NT2/D1 (cell line): ENCODE data around the gene IFI44L.

Experiments
- DNase-seq: peaks from one replicate; pipeline ENCODE4 v3.0.0-alpha.2; 2011; ENCODE audit warnings: low read depth, low spot score
- H3K27me3 ChIP-seq: 2 replicates; pipeline ENCODE4 v1.6.0; 2011; ENCODE audit warnings: mild to moderate bottlenecking; ENCODE audit not compliant: insufficient read length, insufficient read depth
- H3K36me3 ChIP-seq: 2 replicates; pipeline ENCODE4 v1.6.1; 2011; ENCODE audit warnings: mild to moderate bottlenecking, low read length, mixed read lengths; ENCODE audit not compliant: insufficient read depth, insufficient read length
- H3K4me1 ChIP-seq: 2 replicates; pipeline ENCODE4 v1.5.1; 2011; ENCODE audit not compliant: insufficient read depth, insufficient read length
- H3K4me3 ChIP-seq: 2 replicates; pipeline ENCODE4 v1.5.1; 2011; ENCODE audit warnings: low read depth; ENCODE audit not compliant: insufficient read length
- H3K9ac ChIP-seq: 2 replicates; pipeline ENCODE4 v1.6.0; 2011; ENCODE audit warnings: low read depth; ENCODE audit not compliant: insufficient read length
- H3K9me3 ChIP-seq: 2 replicates; pipeline ENCODE4 v1.5.1; 2011; ENCODE audit warnings: mild to moderate bottlenecking, low read length; ENCODE audit not compliant: insufficient read depth
- SUZ12 ChIP-seq: IDR thresholded peaks from 2 replicates; pipeline ENCODE4 v1.6.1; 2011; ENCODE audit not compliant: insufficient read length, insufficient read depth; ENCODE audit errors: extremely low read depth
- YY1 ChIP-seq: IDR thresholded peaks from 2 replicates; pipeline ENCODE4 v1.6.1; 2011; ENCODE audit not compliant: insufficient read length, insufficient read depth
- ZNF274 ChIP-seq: IDR thresholded peaks from 2 replicates; pipeline ENCODE4 v1.6.1; 2011; ENCODE audit warnings: mild to moderate bottlenecking, low read depth, low read length

Gene IFI44L

DNA sequence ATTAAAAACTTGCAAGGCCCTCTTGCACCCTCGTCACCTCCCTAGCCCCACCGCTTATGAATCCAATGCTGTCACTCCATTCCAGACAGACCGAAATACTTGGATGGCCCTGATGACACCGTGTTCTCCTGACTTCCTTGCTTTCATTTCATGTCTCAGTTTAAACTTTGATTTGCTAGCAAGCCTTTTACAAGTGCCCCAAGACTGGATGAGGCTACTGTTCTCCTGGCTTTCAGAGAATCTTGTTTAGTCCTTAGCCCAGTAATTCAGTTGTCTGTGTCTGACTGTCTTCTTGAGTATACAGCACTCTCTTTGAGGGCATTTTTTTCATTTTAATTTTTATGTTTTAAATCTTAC is 824 bp upstream of the IFI44L start:
- Histone ChIP-seq H3K9ac (no peak overlapping the region), H3K4me3 (no peak overlapping the region), H3K27me3 (no peaks in the 10 kb centered on the region), H3K9me3 (no peaks in the 10 kb centered on the region), H3K36me3 (no peaks in the 10 kb centered on the region), H3K4me1 (no peaks in the 10 kb centered on the region)
- TF ChIP-seq YY1 (no peak), SUZ12 (no peak), ZNF274 (no peak)
- DNase-seq: no peak

DNA sequence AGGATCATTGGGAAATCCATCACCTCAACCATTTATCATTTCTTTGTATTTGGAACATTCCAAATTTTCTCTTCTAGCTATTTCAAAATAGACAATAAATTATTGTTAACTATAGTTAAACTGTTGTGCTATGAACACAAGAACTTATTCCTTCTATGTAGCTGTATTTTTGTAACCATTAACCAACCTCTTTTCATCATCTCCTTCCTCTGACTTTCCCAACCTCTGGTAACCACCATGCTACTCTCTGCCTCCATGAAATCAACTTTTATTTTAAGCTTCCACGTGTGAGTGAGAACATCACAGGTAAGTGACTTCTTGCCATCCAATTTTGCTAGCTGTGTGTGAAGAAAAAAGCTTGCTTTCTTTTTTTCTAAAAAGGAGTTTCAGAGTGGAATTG is 418 bp downstream of the IFI44L start:
- Histone ChIP-seq H3K9ac (no peak overlapping the region), H3K9me3 (no peaks in the 10 kb centered on the region), H3K4me1 (no peaks in the 10 kb centered on the region), H3K36me3 (no peaks in the 10 kb centered on the region), H3K4me3 (no peak overlapping the region), H3K27me3 (no peaks in the 10 kb centered on the region)
- DNase-seq: no peak
- TF ChIP-seq ZNF274 (no peak), SUZ12 (no peak), YY1 (no peak)

DNA sequence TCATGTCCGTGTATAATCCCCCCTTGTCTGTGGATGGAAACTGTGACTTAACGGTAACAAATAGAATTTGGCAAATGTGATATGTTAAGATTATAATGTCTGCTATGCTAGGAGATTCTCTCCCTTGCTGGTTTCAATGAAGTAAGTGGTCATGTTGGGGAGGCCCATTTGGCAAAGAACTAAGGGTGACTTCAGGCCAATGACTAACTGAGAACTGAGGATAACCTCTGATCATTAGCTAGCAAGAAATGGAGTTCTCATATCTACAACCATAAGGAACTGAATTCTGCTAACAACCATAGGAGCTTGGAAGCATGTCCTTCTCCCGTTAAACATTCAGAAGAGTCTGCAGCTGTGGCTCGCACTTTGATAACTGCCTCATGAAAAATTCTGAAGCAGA is 2.3 kb downstream of the IFI44L start:
- Histone ChIP-seq H3K27me3 (no peaks in the 10 kb centered on the region), H3K4me3 (no peak overlapping the region), H3K9me3 (no peaks in the 10 kb centered on the region), H3K9ac (no peak overlapping the region), H3K4me1 (no peaks in the 10 kb centered on the region), H3K36me3 (no peaks in the 10 kb centered on the region)
- DNase-seq: no peak
- TF ChIP-seq SUZ12: no peak
- TF ChIP-seq YY1: no peak
- TF ChIP-seq ZNF274: no peak

DNA sequence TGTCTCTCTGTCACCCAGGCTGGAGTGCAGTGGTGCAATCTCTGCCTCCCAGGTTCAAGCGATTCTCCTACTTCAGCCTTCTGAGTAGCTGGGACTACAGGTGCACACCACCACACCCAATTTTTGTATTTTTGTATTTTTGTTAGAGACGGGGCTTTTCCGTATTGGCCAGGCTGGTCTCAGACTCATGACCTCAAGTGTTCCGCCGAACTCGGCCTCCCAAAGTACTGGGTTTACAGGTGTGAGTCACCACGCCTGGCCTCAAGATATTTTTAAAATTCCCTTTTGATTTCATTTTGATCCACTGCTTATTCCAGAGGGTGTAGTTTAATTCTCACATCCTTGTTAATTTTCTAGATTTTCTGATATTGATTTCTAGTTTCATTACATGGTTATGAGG is 3.8 kb downstream of the IFI44L start:
- Histone ChIP-seq H3K9ac (no peak overlapping the region), H3K9me3 (no peaks in the 10 kb centered on the region), H3K27me3 (no peaks in the 10 kb centered on the region), H3K4me1 (no peaks in the 10 kb centered on the region), H3K4me3 (no peak overlapping the region), H3K36me3 (no peaks in the 10 kb centered on the region)
- TF ChIP-seq SUZ12 (no peak), ZNF274 (no peak), YY1 (no peak)
- no peak for DNase-seq

DNA sequence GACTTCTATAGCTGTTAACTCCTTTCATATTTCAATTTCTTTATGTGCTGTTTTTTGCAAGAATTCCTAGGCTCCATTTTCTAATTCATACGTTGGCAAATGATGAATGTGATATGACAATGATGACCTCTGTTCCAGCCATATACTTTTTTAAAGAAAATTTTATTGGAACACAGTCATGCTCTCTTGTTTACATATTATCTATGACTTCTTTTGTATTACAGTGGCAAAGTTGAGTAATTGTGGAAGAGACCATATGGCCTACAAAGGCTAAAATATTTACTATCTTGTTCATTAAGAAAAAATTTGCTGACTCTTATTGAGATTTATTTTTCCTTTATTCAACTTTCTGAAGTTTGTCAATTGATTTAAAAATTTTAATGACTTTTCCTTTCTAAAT is 7.1 kb downstream of the IFI44L start:
- H3K9ac ChIP-seq: no peak overlapping the region
- no peaks in the 10 kb centered on the region for H3K27me3 ChIP-seq
- no peak overlapping the region for H3K4me3 ChIP-seq
- H3K36me3 ChIP-seq: no peaks in the 10 kb centered on the region
- DNase-seq: no peak
- TF ChIP-seq SUZ12: no peak
- TF ChIP-seq ZNF274: no peak
- TF ChIP-seq YY1: no peak
- H3K9me3 ChIP-seq: no peaks in the 10 kb centered on the region
- no peaks in the 10 kb centered on the region for H3K4me1 ChIP-seq

DNA sequence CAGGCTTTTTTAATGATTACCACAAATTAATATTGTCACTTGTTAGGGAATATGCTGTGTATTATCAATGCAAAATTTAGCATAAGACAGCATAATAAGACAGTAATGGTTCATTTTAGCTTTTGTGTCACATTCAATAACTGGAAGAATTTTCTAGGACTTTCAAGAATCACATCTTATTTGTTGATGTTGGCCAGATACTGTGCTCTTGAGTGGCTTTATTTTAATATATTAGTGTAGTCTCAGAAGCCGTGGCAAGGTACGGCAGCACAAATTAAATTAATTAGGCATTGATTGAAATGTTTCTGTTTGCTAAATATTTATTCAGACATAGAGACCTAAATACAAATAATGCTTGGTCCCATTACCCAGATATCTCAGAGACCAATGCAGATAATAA is 10.4 kb downstream of the IFI44L start:
- Histone ChIP-seq H3K4me1 (no peaks in the 10 kb centered on the region), H3K27me3 (no peaks in the 10 kb centered on the region), H3K36me3 (no peaks in the 10 kb centered on the region), H3K4me3 (no peak overlapping the region), H3K9me3 (no peaks in the 10 kb centered on the region), H3K9ac (no peak overlapping the region)
- TF ChIP-seq YY1: no peak
- no peak for TF ChIP-seq SUZ12
- no peak for TF ChIP-seq ZNF274
- no peak for DNase-seq

DNA sequence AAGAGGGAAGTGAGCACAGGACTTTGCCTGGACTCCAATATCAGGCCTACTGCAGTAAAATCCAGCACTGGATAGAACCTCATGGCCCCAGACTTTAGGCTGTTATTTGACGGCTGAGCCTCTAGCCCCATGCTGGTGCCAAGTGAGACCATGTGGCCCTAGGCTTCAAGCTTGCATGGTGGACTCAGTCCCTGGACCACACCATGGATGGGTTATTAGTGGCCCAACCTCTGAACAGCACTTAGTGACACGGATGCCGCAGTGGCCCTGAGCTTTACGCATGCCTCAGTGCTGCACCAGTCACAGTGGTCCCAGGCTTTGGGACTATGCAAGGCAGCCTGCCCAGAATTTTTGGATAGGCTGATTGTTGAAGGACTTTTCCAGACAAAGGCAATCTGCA is 13.0 kb downstream of the IFI44L start:
- Histone ChIP-seq H3K4me3 (no peak overlapping the region), H3K4me1 (no peaks in the 10 kb centered on the region), H3K9me3 (no peaks in the 10 kb centered on the region), H3K27me3 (no peaks in the 10 kb centered on the region), H3K9ac (no peak overlapping the region), H3K36me3 (no peaks in the 10 kb centered on the region)
- TF ChIP-seq ZNF274 (no peak), SUZ12 (no peak), YY1 (no peak)
- no peak for DNase-seq

DNA sequence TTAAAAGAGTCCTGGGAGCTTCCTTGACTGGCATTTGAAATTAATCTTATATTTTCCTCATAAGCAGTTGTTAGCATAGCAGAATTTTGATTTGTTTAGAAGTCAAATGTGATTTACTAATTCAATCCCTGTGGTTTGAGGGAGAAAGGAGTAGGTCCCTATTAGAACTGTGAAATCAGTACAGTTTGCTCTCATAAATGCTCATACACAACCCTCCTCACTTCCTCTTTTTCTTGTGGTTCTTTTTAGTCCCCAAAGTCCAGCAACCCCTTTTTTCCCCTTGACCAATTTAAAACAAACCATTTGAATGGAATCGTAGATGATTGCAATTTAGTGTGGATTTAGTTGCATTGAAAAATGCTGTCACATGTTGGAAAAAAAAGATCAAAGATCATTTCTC is 20.2 kb downstream of the IFI44L start:
- Histone ChIP-seq H3K36me3 (no peaks in the 10 kb centered on the region), H3K4me3 (no peak overlapping the region), H3K9me3 (no peaks in the 10 kb centered on the region), H3K9ac (no peak overlapping the region), H3K27me3 (no peaks in the 10 kb centered on the region), H3K4me1 (no peaks in the 10 kb centered on the region)
- TF ChIP-seq YY1 (no peak), ZNF274 (no peak), SUZ12 (no peak)
- DNase-seq: no peak
